H9 (cell line): ENCODE measurements around the gene INPP5F. TPM values are rescaled to one million over a fixed set of nuclear protein-coding genes. Genes with fewer than 3 reads are reported as not detected.

Source experiments
- DNase-seq: peaks from one replicate; pipeline ENCODE4 v3.0.0-alpha.2; 2017
- H2AFZ ChIP-seq: one replicate; pipeline ENCODE4 v1.6.1; 2013; ENCODE audit warnings: mild to moderate bottlenecking, low read length, control low read depth, moderate library complexity
- H2AK5ac ChIP-seq: 2 replicates; pipeline ENCODE4 v1.6.1; 2013; ENCODE audit warnings: low read length, control low read depth, mixed read lengths; ENCODE audit not compliant: insufficient read length
- H2BK120ac ChIP-seq: one replicate; pipeline ENCODE4 v1.6.1; 2013; ENCODE audit warnings: low read depth, mild to moderate bottlenecking, low read length, control low read depth, inconsistent platforms; ENCODE audit not compliant: poor library complexity, severe bottlenecking
- H2BK12ac ChIP-seq: 2 replicates; pipeline ENCODE4 v1.6.1; 2013; ENCODE audit warnings: low read length, control low read depth, mixed read lengths, low read depth; ENCODE audit not compliant: insufficient read length
- H2BK15ac ChIP-seq: 2 replicates; pipeline ENCODE4 v1.6.1; 2013; ENCODE audit warnings: low read depth, low read length, control low read depth
- H2BK20ac ChIP-seq: one replicate; pipeline ENCODE4 v1.6.1; 2013; ENCODE audit warnings: low read depth, mild to moderate bottlenecking, low read length, control low read depth, inconsistent platforms; ENCODE audit not compliant: poor library complexity, severe bottlenecking
- H2BK5ac ChIP-seq: 2 replicates; pipeline ENCODE4 v1.6.1; 2013; ENCODE audit warnings: low read length, control low read depth, mixed read lengths; ENCODE audit not compliant: insufficient read length
- H3K14ac ChIP-seq: 2 replicates; pipeline ENCODE4 v1.6.1; 2013; ENCODE audit warnings: low read length, control low read depth; ENCODE audit not compliant: insufficient read depth
- H3K18ac ChIP-seq: 2 replicates; pipeline ENCODE4 v1.6.1; 2013; ENCODE audit warnings: low read depth, mild to moderate bottlenecking, mixed read lengths, low read length, control low read depth; ENCODE audit not compliant: insufficient read length
- H3K23ac ChIP-seq: 2 replicates; pipeline ENCODE4 v1.6.1; 2013; ENCODE audit warnings: low read length, control low read depth, mixed read lengths, low read depth; ENCODE audit not compliant: insufficient read length
- H3K23me2 ChIP-seq: 2 replicates; pipeline ENCODE4 v1.6.1; 2013; ENCODE audit warnings: low read depth, mild to moderate bottlenecking, mixed read lengths, low read length, control low read depth; ENCODE audit not compliant: insufficient read length, poor library complexity, severe bottlenecking
- H3K27ac ChIP-seq: 2 replicates; pipeline ENCODE4 v1.5.1; 2013; ENCODE audit warnings: low read length, control low read depth, mixed read lengths, low read depth; ENCODE audit not compliant: insufficient read length
- H3K27me3 ChIP-seq: 2 replicates; pipeline ENCODE4 v1.6.1; 2013; ENCODE audit warnings: low read length, control low read depth, inconsistent platforms; ENCODE audit not compliant: insufficient read depth
- H3K4ac ChIP-seq: 2 replicates; pipeline ENCODE4 v1.6.1; 2013; ENCODE audit warnings: low read depth, mild to moderate bottlenecking, control low read depth, inconsistent platforms, low read length, moderate library complexity
- H3K4me1 ChIP-seq: 2 replicates; pipeline ENCODE4 v1.6.1; 2013; ENCODE audit warnings: low read length, control low read depth, inconsistent platforms; ENCODE audit not compliant: insufficient read depth
- H3K4me2 ChIP-seq: 2 replicates; pipeline ENCODE4 v1.6.1; 2013; ENCODE audit warnings: low read length, control low read depth, mixed read lengths; ENCODE audit not compliant: insufficient read length, insufficient read depth
- H3K56ac ChIP-seq: 2 replicates; pipeline ENCODE4 v1.6.1; 2013; ENCODE audit warnings: low read depth, mild to moderate bottlenecking, mixed read lengths, low read length, control low read depth; ENCODE audit not compliant: insufficient read length
- H3K79me1 ChIP-seq: 2 replicates; pipeline ENCODE4 v1.6.1; 2013; ENCODE audit warnings: low read depth, mild to moderate bottlenecking, moderate library complexity, low read length, control low read depth, inconsistent platforms; ENCODE audit not compliant: insufficient read depth, poor library complexity, severe bottlenecking
- H3K79me2 ChIP-seq: 2 replicates; pipeline ENCODE4 v1.6.1; 2013; ENCODE audit warnings: low read length, control low read depth, inconsistent platforms; ENCODE audit not compliant: insufficient read depth
- H3K9ac ChIP-seq: 2 replicates; pipeline ENCODE4 v1.6.1; 2013; ENCODE audit warnings: low read length, control low read depth, mixed read lengths; ENCODE audit not compliant: insufficient read length; ENCODE audit errors: extremely low read depth
- H3K9me3 ChIP-seq: one replicate; pipeline ENCODE4 v1.6.1; 2013; ENCODE audit warnings: low read depth, low read length, inconsistent platforms; ENCODE audit not compliant: control insufficient read depth
- H3T11ph ChIP-seq: one replicate; pipeline ENCODE4 v1.6.1; 2013; ENCODE audit warnings: mild to moderate bottlenecking, low read length, control low read depth, inconsistent platforms
- H4K20me1 ChIP-seq: one replicate; pipeline ENCODE4 v1.6.1; 2013; ENCODE audit not compliant: control insufficient read depth, insufficient read length, insufficient read depth
- H4K5ac ChIP-seq: 2 replicates; pipeline ENCODE4 v1.6.1; 2013; ENCODE audit warnings: low read depth, mild to moderate bottlenecking, mixed read lengths, low read length, control low read depth; ENCODE audit not compliant: insufficient read length
- H4K8ac ChIP-seq: replicated peaks from 2 replicates; pipeline ENCODE4 v1.6.1; 2013; ENCODE audit warnings: low read length, control low read depth, mixed read lengths, low read depth; ENCODE audit not compliant: insufficient read length
- H4K91ac ChIP-seq: 2 replicates; pipeline ENCODE4 v1.6.1; 2013; ENCODE audit warnings: low read depth, mild to moderate bottlenecking, moderate library complexity, mixed read lengths, low read length, control low read depth; ENCODE audit not compliant: insufficient read length
- H3K27ac Mint-ChIP-seq, 3 experiments: 2 replicates in 2 of 3; 3 replicates in 1 of 3; pipeline ENCODE4 v1.8.0; 2020 to 2021; ENCODE audit warnings: mixed read lengths in 3 of 3, mild to moderate bottlenecking in 1 of 3, moderate library complexity in 1 of 3
- H3K27me3 Mint-ChIP-seq: 2 replicates; pipeline ENCODE4 v1.8.0; 2021; ENCODE audit warnings: low read depth, mild to moderate bottlenecking, moderate library complexity, mixed read lengths
- H3K36me3 Mint-ChIP-seq, 3 experiments: 2 replicates in 2 of 3; 3 replicates in 1 of 3; pipeline ENCODE4 v1.8.0; 2020 to 2021; ENCODE audit warnings: low read depth in 3 of 3, mixed read lengths in 3 of 3; ENCODE audit not compliant: insufficient read depth in 1 of 3
- H3K4me1 Mint-ChIP-seq, 2 experiments: 2 replicates each; pipeline ENCODE4 v1.8.0; 2020; ENCODE audit warnings: mixed read lengths in 2 of 2
- H3K4me3 Mint-ChIP-seq, 2 experiments: 2 replicates in 1 of 2; 3 replicates in 1 of 2; pipeline ENCODE4 v1.8.0; 2020 to 2021; ENCODE audit warnings: mild to moderate bottlenecking in 2 of 2, mixed read lengths in 2 of 2, moderate library complexity in 1 of 2
- H3K9me3 Mint-ChIP-seq, 2 experiments: 2 replicates in 1 of 2; 3 replicates in 1 of 2; pipeline ENCODE4 v1.8.0; 2020; ENCODE audit warnings: mild to moderate bottlenecking in 2 of 2, mixed read lengths in 2 of 2, moderate library complexity in 1 of 2
- WGBS: extraction: QIAGEN DNeasy Blood & Tissue Kit; methylation state at CpG from one replicate; pipeline ENCODE4 v1.1.7; 2013; ENCODE audit warnings: missing lambda C conversion rate, low lambda C conversion rate, mixed read lengths; ENCODE audit not compliant: insufficient read length; ENCODE audit errors: extremely low coverage; 5-methylcytosine and 5-hydroxymethylcytosine counted together
- total RNA-seq: library from RNA; stranded (reverse); gene quantifications from 2 replicates; pipeline ENCODE4 v1.2.1, GENCODE V29; 2021
- TF ChIP-seq, protein P1 (sequence below): fragments of 200-600 bp; sonication (generic); conservative IDR thresholded peaks from 3 replicates; pipeline ENCODE4 v1.8.0; 2021; ENCODE audit warnings: antibody characterized with exemption, mild to moderate bottlenecking

Gene INPP5F
- total RNA-seq, 1 experiment from 2014 or later: 108 TPM

DNA sequence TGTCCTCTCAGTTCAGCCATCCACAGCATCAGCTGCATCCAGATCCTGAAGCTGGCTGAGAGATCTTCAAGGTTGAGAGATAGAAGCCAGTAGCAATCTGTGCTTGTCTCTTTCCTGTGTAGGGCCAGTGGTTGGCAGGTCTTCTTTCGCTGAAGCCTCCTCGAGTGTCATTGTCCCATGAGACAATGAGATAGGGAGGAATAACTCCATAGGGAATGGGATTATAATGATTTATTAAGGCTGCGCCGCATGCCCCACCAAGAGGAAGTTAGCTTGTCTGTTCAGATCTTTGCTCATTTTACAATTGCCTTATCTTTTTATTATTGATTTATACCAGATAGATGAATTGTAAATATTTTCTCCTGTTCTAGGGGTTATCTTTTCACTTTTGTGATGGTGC lies 85.3 kb downstream of the INPP5F start:
- TF ChIP-seq, protein P1, sequence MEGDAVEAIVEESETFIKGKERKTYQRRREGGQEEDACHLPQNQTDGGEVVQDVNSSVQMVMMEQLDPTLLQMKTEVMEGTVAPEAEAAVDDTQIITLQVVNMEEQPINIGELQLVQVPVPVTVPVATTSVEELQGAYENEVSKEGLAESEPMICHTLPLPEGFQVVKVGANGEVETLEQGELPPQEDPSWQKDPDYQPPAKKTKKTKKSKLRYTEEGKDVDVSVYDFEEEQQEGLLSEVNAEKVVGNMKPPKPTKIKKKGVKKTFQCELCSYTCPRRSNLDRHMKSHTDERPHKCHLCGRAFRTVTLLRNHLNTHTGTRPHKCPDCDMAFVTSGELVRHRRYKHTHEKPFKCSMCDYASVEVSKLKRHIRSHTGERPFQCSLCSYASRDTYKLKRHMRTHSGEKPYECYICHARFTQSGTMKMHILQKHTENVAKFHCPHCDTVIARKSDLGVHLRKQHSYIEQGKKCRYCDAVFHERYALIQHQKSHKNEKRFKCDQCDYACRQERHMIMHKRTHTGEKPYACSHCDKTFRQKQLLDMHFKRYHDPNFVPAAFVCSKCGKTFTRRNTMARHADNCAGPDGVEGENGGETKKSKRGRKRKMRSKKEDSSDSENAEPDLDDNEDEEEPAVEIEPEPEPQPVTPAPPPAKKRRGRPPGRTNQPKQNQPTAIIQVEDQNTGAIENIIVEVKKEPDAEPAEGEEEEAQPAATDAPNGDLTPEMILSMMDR: no peak
- H2AFZ ChIP-seq: no peak overlapping the region
- no peak overlapping the region for H3T11ph ChIP-seq
- H3K4me1 ChIP-seq: no peaks in the 10 kb centered on the region
- no peak overlapping the region for H2AK5ac ChIP-seq
- no peaks in the 10 kb centered on the region for H3K27me3 ChIP-seq
- H3K23me2 ChIP-seq: no peaks in the 10 kb centered on the region
- no peak overlapping the region for H3K4me3 Mint-ChIP-seq
- H3K9me3 Mint-ChIP-seq: no peaks in the 10 kb centered on the region
- no peak overlapping the region for H3K23ac ChIP-seq
- no peak overlapping the region for H2BK15ac ChIP-seq
- H3K9ac ChIP-seq: no peak overlapping the region
- H3K4ac ChIP-seq: no peak overlapping the region
- peaks cover 6 to 17% (median 11%) of the 10 kb centered on the region in 3 experiments; a peak in 6 of 7 replicates for H3K36me3 Mint-ChIP-seq
- no peak overlapping the region for H3K18ac ChIP-seq
- H3K9me3 ChIP-seq: no peaks in the 10 kb centered on the region
- no peaks in the 10 kb centered on the region for H4K20me1 ChIP-seq
- no peak overlapping the region for H3K56ac ChIP-seq
- H3K79me2 ChIP-seq: no peaks in the 10 kb centered on the region
- no peak overlapping the region for H3K4me2 ChIP-seq
- no peak overlapping the region for H2BK20ac ChIP-seq
- H3K27ac Mint-ChIP-seq: no peak overlapping the region
- no peak overlapping the region for H4K91ac ChIP-seq
- H2BK120ac ChIP-seq: no peak overlapping the region
- no peak overlapping the region for H4K5ac ChIP-seq
- H3K27me3 Mint-ChIP-seq: no peaks in the 10 kb centered on the region
- no peaks in the 10 kb centered on the region for H3K4me1 Mint-ChIP-seq
- no peak overlapping the region for H2BK12ac ChIP-seq
- H3K27ac ChIP-seq: no peak overlapping the region
- no peak overlapping the region for H2BK5ac ChIP-seq
- H3K14ac ChIP-seq: no peak overlapping the region
- WGBS: no CpG with 5 or more reads among the region's 4 CpGs
- H4K8ac ChIP-seq: no peak overlapping the region
- H3K79me1 ChIP-seq: no peaks in the 10 kb centered on the region
- DNase-seq: no peak
